Choroid plexus epithelial cell (primary cell): ENCODE results near the gene SLC26A11.
"Not testable (repeated sequence)": the region's sequence is repeated elsewhere in the genome, so short reads cannot be mapped to it uniquely, and the experiment has no call there.

ENCODE experiments used
- DNase-seq: peaks from one replicate; pipeline ENCODE4 v3.0.0-alpha.2; 2010; ENCODE audit warnings: low read depth
- H3K4me3 ChIP-seq: 2 replicates; pipeline ENCODE4 v1.5.1; 2011; ENCODE audit warnings: low read depth, mild to moderate bottlenecking, control low read depth, low read length, moderate library complexity
- TF ChIP-seq, protein P1 (sequence below): conservative IDR thresholded peaks from 2 replicates; pipeline ENCODE4 v1.5.1; 2011; ENCODE audit warnings: low read depth, mild to moderate bottlenecking, control low read depth, inconsistent platforms, low read length, moderate library complexity

The SLC26A11 gene

DNA sequence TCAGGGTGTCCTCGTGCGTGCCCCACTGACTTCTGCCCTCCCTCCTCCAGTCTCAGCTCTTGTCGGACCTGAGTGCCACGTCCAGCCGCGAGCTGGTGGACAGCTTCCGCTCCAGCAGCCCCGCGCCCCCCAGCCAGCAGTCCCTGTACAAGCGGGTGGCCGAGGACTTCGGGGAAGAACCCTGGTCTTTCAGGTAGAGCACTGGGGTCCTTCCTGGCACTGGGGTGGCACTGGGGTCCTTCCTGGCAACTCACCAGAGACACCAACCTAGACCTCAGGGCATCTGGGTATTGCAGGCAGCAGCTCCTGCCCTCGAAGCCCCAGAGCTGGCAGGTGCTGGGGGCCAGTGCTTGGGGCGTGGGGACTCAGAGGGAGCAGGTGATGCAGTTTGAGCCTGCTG, 25.1 kb upstream of the SLC26A11 start:
- TF ChIP-seq, protein P1, sequence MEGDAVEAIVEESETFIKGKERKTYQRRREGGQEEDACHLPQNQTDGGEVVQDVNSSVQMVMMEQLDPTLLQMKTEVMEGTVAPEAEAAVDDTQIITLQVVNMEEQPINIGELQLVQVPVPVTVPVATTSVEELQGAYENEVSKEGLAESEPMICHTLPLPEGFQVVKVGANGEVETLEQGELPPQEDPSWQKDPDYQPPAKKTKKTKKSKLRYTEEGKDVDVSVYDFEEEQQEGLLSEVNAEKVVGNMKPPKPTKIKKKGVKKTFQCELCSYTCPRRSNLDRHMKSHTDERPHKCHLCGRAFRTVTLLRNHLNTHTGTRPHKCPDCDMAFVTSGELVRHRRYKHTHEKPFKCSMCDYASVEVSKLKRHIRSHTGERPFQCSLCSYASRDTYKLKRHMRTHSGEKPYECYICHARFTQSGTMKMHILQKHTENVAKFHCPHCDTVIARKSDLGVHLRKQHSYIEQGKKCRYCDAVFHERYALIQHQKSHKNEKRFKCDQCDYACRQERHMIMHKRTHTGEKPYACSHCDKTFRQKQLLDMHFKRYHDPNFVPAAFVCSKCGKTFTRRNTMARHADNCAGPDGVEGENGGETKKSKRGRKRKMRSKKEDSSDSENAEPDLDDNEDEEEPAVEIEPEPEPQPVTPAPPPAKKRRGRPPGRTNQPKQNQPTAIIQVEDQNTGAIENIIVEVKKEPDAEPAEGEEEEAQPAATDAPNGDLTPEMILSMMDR: no peak
- no peak overlapping the region for H3K4me3 ChIP-seq
- DNase-seq: no peak

DNA sequence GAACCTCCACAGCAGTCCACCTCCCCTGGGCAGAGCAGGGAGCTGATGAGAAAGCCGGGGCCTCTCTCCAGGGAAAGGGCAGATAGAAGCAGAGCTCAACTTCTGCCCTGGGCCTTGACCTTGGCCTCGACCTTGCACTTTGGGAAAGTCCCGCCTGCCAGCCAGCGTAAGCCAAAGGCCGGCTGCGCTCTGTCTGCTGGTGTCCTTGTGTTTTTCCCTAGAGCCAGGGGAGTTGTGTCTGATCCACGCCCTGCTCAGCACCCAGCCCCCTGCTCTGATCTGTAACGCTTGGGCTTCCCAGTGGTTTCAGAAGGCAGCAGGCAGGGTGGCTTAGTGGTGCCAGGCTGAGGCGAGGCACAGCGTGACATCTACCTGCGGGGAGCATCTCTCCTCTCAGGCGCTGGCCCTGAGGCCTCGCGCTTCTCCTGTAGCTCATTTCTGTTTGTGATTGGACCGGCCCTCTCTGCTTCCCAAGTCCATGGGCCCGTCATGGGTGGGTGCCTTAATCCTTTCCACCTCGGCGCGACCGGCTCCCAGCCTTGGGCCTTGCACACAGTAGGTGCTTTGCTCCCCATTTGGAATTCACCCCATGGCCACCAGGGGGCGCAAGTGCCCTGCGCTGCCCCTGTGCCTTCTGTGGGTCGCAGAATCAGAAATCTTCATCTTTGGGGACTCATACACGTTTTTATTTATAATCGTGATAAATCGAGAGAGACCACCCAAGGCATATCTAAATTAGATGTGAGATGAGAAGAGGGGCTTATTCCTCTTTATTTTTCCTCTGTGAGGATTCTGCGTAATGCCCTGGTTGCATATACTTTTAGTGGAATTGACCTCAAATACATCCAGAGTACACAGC, 24.3 kb upstream of the SLC26A11 start:
- DNase-seq: peak; percentile 2
- TF ChIP-seq, protein P1: peak; percentile 93
- no peak overlapping the region for H3K4me3 ChIP-seq

DNA sequence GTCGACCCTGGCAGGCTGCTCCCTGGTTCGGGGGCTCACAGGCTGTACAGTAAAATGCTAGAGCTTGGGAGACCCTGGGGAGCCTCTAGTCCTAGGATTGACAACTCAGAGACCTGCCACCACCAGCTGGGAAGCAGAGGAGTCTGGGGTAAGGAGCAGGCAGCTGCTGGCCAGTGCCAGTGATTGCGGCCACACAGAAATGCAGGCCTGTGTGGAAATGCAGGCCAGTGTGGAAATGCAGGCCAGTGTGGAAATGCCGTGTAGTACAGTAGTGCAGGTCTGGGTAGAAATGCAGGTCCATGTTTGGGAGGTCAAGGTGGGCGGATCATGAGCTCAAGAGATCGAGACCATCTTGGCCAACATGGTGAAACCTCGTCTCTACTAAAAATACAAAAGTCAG, 23.6 kb upstream of the SLC26A11 start:
- TF ChIP-seq, protein P1: no peak
- no peak for DNase-seq
- no peak overlapping the region for H3K4me3 ChIP-seq

DNA sequence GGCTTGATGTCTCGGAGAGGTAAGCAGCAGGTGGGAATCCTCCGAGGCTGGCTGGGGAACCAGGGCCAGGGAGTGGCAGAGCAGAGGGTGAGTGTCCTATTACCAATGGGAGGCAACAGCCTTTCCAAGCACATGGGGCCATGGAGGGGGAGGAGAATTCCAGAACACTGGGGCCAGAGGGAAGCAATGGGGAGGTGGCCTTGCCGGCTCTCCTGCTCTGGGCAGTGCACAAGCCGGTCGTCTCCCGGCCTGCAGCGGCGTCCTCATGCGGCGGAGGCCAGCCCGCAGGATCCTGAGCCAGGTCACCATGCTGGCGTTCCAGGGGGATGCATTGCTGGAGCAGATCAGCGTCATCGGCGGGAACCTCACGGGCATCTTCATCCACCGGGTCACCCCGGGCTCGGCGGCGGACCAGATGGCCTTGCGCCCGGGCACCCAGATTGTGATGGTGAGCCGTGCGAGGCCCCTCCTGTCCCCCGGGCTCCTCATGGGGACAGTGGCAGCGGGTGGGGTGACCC, 22.0 kb upstream of the SLC26A11 start:
- no peak overlapping the region for H3K4me3 ChIP-seq
- no peak for DNase-seq
- TF ChIP-seq, protein P1: no peak

DNA sequence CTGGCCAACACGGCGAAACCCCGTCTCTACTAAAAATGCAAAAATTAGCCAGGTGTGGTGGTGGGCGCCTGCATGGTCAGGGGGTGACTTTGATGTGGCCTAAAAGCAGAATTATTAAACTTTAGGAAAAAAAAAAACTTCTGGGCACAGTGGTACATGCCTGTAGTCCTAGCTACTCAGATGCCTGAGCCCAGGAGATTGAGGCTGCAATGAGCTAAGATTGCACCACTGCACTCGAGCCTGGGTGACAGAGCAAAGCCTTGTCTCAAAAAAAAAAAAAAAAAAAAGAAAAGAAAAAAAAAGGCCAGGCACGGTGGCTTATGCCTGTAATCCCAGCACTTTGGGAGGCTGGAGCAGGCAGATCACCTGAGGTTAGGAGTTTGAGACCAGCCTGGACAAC, 20.9 kb upstream of the SLC26A11 start:
- not testable (repeated sequence) for H3K4me3 ChIP-seq, DNase-seq

DNA sequence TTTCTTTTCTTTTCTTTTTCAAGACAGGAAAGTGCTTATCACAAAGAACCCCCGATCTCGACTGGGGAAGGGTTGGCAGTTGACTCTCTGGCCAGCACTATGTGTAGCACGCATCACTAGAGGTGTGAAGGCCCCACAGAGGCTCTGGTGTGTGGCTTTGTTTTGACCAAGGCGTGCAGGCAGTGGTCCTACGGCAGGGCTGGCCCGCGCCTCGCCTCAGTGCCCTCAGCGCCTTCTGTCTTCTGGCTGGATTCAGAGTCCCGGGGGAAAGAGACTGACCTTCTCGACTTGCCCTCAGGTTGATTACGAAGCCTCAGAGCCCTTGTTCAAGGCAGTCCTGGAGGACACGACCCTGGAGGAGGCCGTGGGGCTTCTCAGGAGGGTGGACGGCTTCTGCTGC, 18.8 kb upstream of the SLC26A11 start:
- DNase-seq: no peak
- H3K4me3 ChIP-seq: no peak overlapping the region
- TF ChIP-seq, protein P1: no peak

DNA sequence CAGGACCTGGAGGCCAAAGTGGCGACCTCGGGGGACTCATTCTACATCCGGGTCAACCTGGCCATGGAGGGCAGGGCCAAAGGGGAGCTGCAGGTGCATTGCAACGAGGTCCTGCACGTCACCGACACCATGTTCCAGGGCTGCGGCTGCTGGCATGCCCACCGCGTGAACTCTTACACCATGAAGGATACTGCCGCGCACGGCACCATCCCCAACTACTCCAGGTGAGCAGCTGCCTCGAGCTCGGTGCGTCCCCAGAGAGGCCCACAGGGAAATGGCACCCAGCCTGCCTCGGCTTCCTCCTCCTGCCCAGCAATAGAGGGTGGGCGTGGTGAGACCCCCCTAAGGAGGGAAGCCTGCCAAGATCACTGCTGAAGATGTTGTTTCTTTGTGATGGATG, 18.0 kb upstream of the SLC26A11 start:
- TF ChIP-seq, protein P1: no peak
- H3K4me3 ChIP-seq: no peak overlapping the region
- DNase-seq: no peak
